Dedifferentiated amniotic fluid mesenchymal stem cell (primary cell): ENCODE data around the gene SEC31A.
A peak's percentile ranks its signal among the peaks of the same experiment; 100 is the strongest.
"Not testable (repeated sequence)": the region's sequence is repeated elsewhere in the genome, so short reads cannot be mapped to it uniquely, and the experiment has no call there.

Experiments
- DNase-seq: peaks from one replicate; pipeline ENCODE4 v3.0.0-alpha.2; 2016; ENCODE audit errors: extremely low spot score

Gene SEC31A

GRCh38 chr4:82848706-82849105, 42.2 kb downstream of the SEC31A start:
- no peak for DNase-seq

GRCh38 chr4:82842593-82842992, 48.4 kb downstream of the SEC31A start:
- no peak for DNase-seq

- DNase-seq = no peak
Measured at GRCh38 chr4:82839624-82840023, 51.3 kb downstream of the SEC31A start.

GRCh38 chr4:82833696-82834313, 57.1 kb downstream of the SEC31A start:
- DNase-seq = peak; percentile 70

- DNase-seq = not testable (repeated sequence)
Measured at GRCh38 chr4:82833060-82833459, 57.9 kb downstream of the SEC31A start.

GRCh38 chr4:82825425-82825824, 65.5 kb downstream of the SEC31A start:
- DNase-seq = no peak

- peak; percentile 59 for DNase-seq
Measured at GRCh38 chr4:82823062-82823461, 67.9 kb downstream of the SEC31A start.

- no peak for DNase-seq
Measured at GRCh38 chr4:82820689-82821088, 70.3 kb downstream of the SEC31A start.

- no peak for DNase-seq
Measured at GRCh38 chr4:82818664-82819662, 72.0 kb downstream of the SEC31A start.

- DNase-seq = not testable (repeated sequence)
Measured at GRCh38 chr4:82816874-82817273, 74.1 kb downstream of the SEC31A start.

- no peak for DNase-seq
Measured at GRCh38 chr4:82814034-82814433, 76.9 kb downstream of the SEC31A start.

GRCh38 chr4:82811838-82812341, 79.1 kb downstream of the SEC31A start:
- DNase-seq = no peak

- DNase-seq = no peak
Measured at GRCh38 chr4:82811392-82811791, 79.6 kb downstream of the SEC31A start.

- DNase-seq = no peak
Measured at GRCh38 chr4:82810176-82810575, 80.8 kb downstream of the SEC31A start.

- DNase-seq = no peak
Measured at GRCh38 chr4:82809619-82810018, 81.3 kb downstream of the SEC31A start.

- no peak for DNase-seq
Measured at GRCh38 chr4:82803746-82804145, 87.2 kb downstream of the SEC31A start.

GRCh38 chr4:82802911-82803310, 88.0 kb downstream of the SEC31A start:
- no peak for DNase-seq

GRCh38 chr4:82801910-82802521, 88.9 kb downstream of the SEC31A start:
- peak; percentile 59 for DNase-seq

GRCh38 chr4:82799006-82799881, 91.7 kb downstream of the SEC31A start:
- DNase-seq = no peak

GRCh38 chr4:82798168-82799005, 92.6 kb downstream of the SEC31A start, which contains the start of gene SCD5:
SCD5 (minus strand) TSS chr4:82798796; CDS start chr4:82798537, 259 bp downstream.
- peak; percentile 73 for DNase-seq
